GM19025 (cell line): ENCODE results near the gene TTC1.
"Not testable (repeated sequence)": the region's sequence is repeated elsewhere in the genome, so short reads cannot be mapped to it uniquely, and the experiment has no call there.

Source experiments
- ATAC-seq: cut with Tn5 transposase; IDR thresholded peaks from one replicate; pipeline ENCODE4 v1.9.1; 2021; ENCODE audit warnings: mild to moderate bottlenecking, low read depth, moderate library complexity; ENCODE audit not compliant: unreplicated experiment

Gene TTC1

GRCh38 chr5:160036884-160037283 lies 27.9 kb downstream of the TTC1 start:
- ATAC-seq: no peak

DNA sequence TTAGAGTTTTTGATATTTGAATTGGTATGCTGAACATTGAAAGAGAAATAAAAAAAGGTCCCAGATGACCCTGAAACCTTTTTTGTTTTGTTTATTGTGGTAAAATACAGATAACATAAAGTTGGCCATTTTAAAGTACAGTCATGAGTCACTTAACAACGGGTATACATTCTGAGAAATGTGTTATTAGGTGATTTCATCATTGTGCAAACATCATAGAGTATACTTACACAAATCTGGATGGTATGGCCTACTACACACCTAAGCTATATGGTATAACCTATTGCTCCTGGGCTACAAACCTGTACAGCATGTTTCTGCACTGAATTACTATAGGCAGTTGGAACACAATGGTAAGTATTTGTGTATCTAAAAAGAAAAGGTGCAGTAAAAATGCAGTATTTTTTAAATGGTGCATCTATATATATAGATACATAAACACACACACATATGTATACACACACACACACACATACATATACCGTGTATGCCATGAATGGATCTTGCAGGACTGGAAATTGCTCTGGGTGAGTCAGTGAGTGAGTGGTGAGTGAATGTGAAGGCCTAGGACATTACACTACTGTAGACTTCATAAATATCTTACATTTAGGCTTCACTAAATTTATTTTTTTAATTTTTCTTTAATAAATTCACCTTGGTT lies 31.0 kb downstream of the TTC1 start:
- no peak for ATAC-seq

- ATAC-seq: no peak
These were observed 31.5 kb downstream of the TTC1 start for GRCh38 chr5:160040471-160040835.

- no peak for ATAC-seq
These were observed 33.7 kb downstream of the TTC1 start for GRCh38 chr5:160042671-160043070.

- no peak for ATAC-seq
These were observed 35.5 kb downstream of the TTC1 start for GRCh38 chr5:160044391-160044804.

GRCh38 chr5:160044967-160045366 lies 36.0 kb downstream of the TTC1 start:
- no peak for ATAC-seq

- ATAC-seq: no peak
These were observed 38.5 kb downstream of the TTC1 start for GRCh38 chr5:160047423-160047822.

DNA sequence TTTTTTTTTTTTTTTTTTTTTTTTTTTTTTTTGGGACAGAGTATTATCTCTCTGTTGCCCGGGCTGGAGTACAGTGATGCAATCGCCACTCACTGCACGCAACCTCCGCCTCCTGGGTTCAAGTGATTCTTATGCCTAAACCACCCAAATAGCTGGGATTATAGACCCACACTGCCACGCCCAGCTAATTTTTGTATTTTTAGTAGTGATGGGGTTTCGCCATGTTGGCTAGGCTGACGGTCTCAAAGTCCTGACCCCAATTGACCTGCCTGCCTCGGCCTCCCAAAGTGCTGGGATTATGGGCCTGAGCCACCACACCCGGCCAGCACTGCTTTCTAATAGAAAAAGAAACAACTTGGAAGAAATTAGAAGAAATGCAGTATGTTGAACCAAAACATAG lies 39.2 kb downstream of the TTC1 start:
- ATAC-seq: no peak

- ATAC-seq: no peak
These were observed 40.2 kb downstream of the TTC1 start for GRCh38 chr5:160049099-160049498.

GRCh38 chr5:160054047-160054446 lies 45.1 kb downstream of the TTC1 start:
- ATAC-seq: no peak

- ATAC-seq: no peak
These were observed 45.9 kb downstream of the TTC1 start for GRCh38 chr5:160054831-160055230.

- no peak for ATAC-seq
These were observed 48.3 kb downstream of the TTC1 start for GRCh38 chr5:160057256-160057655.

- ATAC-seq: no peak
These were observed 51.1 kb downstream of the TTC1 start for GRCh38 chr5:160060001-160060400.

DNA sequence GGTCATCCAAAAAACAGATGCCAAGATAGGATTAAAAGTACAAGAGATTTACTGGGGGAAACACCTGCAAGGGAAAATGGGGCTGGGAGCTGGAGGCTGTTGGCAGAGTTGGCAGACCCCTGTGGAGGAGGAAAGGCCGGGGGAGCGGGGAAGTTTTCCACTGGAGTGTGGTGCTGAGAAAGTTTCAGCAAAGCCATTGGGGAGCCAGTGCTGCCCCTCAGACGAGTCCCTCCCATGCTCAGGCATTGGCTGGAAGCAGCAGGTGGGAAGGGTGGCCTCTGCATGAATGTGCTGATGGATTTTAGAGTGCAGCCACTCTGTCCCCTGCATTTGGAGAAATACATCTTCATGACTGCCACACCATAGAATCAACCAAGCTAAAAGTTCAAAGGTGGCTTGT lies 52.8 kb downstream of the TTC1 start:
- ATAC-seq: no peak

- no peak for ATAC-seq
These were observed 55.5 kb downstream of the TTC1 start for GRCh38 chr5:160064417-160064810.

GRCh38 chr5:160064995-160065614 lies 56.2 kb downstream of the TTC1 start:
- ATAC-seq: no peak

GRCh38 chr5:160069120-160069519 lies 60.2 kb downstream of the TTC1 start:
- not testable (repeated sequence) for ATAC-seq

GRCh38 chr5:160071516-160071915 lies 62.6 kb downstream of the TTC1 start:
- no peak for ATAC-seq

DNA sequence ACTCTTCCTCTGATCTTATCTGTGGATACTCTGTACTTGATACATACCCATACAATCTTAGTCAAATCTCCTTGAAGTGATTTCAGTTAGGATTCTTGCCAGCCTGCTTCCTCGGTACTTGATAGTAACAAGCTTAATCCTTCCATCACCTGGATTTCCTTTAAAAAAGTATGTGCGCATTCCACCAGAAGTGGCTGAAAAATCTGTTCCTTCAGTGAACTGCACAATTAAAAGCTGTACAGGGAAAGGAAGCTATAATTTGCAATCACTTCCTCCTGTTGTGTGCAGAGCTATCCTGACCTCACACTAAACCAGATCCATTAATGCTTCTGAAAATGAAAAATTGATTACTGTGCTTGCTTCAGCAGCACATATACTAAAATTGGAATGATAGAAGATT lies 63.0 kb downstream of the TTC1 start:
- ATAC-seq: no peak

GRCh38 chr5:160075073-160075472 lies 66.1 kb downstream of the TTC1 start:
- no peak for ATAC-seq

GRCh38 chr5:160076997-160077396 lies 68.1 kb downstream of the TTC1 start:
- no peak for ATAC-seq

GRCh38 chr5:160079753-160080152 lies 70.8 kb downstream of the TTC1 start:
- ATAC-seq: no peak

DNA sequence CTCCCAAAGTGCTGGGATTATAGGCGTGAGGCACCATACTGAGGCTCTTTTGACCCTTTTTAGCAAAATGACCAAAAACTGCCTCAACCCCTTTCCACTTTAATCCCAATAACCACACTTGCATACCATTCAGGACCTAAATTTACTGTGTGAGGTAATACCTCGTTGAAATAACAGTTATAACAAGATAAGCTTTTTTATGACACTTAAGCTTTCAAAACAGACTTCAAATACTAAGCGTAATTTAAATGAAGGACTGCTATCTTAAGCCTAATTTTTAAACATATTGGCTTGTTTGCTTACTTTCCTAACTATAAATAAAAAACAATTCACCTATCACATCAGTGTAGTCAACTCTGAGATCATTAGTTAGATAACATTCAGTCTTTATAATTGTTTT lies 72.6 kb downstream of the TTC1 start:
- ATAC-seq: no peak
